Measurements from ENCODE around the gene MAPT. TPM values are rescaled to one million over a fixed set of nuclear protein-coding genes. Genes with fewer than 3 reads are reported as not detected.

Gene MAPT
- total and polyA plus RNA-seq, 2 of the 4 experiments (the other 2 are of a cell fraction): 0.18 to 0.19 TPM

- intact Hi-C loops (cut with micrococcal nuclease): loop anchor here (5.0 kb wide), 1 partner anchor 124 kb away; no protein-coding TSS in a partner anchor
Observed at GRCh38 chr17:46063241-46063640, 168.9 kb downstream of the MAPT start.

More at GRCh38 chr17:46063241-46063640, 168.9 kb downstream of the MAPT start:
- dilution Hi-C loops (cut with HindIII; ENCODE audit: low sequenced_read_pairs, unreplicated experiment) (no loop called here), in situ Hi-C loops (cut with MboI; ENCODE audit: low sequenced_read_pairs) (no loop called here)
- H3K27ac ChIP-seq (ENCODE audit: insufficient read depth, low read length): no peak overlapping the region
- ChIA-PET POLR2A (ENCODE audit: unreplicated experiment) (no interaction called here), CTCF (interaction anchor here (1.0 kb wide), 1 partner anchor 130 kb away, joined by 3 read pairs; the partner anchor contains the start of gene KANSL1)
- TF ChIP-seq MXI1 (IDR thresholded peaks at IDR 0.05; ENCODE audit: borderline replicate concordance, low read depth, low read length): 0 out of 2 replicates have a peak, but pooled peaks have one; percentile 40
- TF ChIP-seq RCOR1 (IDR thresholded peaks at IDR 0.05; ENCODE audit: insufficient replicate concordance, low read length): no peak
- TF ChIP-seq MAFK (IDR thresholded peaks at IDR 0.05; ENCODE audit: low read depth, low read length): peak; percentile 66
- no peak overlapping the region for H3K9ac ChIP-seq (ENCODE audit: low read depth, low read length)
- H2BK5ac ChIP-seq (ENCODE audit: low read depth, low read length, poor library complexity, severe bottlenecking): peak overlapping the region; percentile 8
- H3K23ac ChIP-seq (ENCODE audit: low read depth, low read length): no peak overlapping the region
- H2AK9ac ChIP-seq (replicated peaks; ENCODE audit: low read depth, low read length, poor library complexity): no peak overlapping the region
- no peak overlapping the region for H2BK15ac ChIP-seq (ENCODE audit: low read depth, low read length)
- DNase-seq (peak; percentile 82), ATAC-seq (ENCODE audit: low read depth) (peak; percentile 80)
- 20% methylated on average over 1 of the region's 2 CpGs; no CpG with 5 or more reads in 1 of the 2 experiments for WGBS, 2 experiments (ENCODE audit: extremely low coverage in 2 of 2, insufficient read length in 1 of 2)
- no peak overlapping the region for H4K91ac ChIP-seq (ENCODE audit: insufficient read depth, low read depth, low read length)
- H2AFZ ChIP-seq (replicated peaks; ENCODE audit: low read length, poor library complexity): no peak overlapping the region
- peaks cover 2% of the 10 kb centered on the region; the same call in 1 of the 2 replicates for H3K4me1 ChIP-seq (ENCODE audit: control insufficient read depth, insufficient read depth, low read length)
- H3K14ac ChIP-seq (replicated peaks; ENCODE audit: low read depth, low read length): no peak overlapping the region
- H3K4ac ChIP-seq (ENCODE audit: low read depth, low read length): no peak overlapping the region
- H4K5ac ChIP-seq (ENCODE audit: low read depth, low read length): no peak overlapping the region
- H3K9me1 ChIP-seq (ENCODE audit: insufficient read depth, low read length): peaks cover 9% of the 10 kb centered on the region
- BruUV-seq (replicated peaks): no TSS peak
- H2BK120ac ChIP-seq (ENCODE audit: low read depth, low read length): no peak overlapping the region
- H4K20me1 ChIP-seq (ENCODE audit: insufficient read depth, low read length): peaks cover 14% of the 10 kb centered on the region; the same call in 1 of the 2 replicates
- H3K27me3 ChIP-seq (ENCODE audit: control insufficient read depth, insufficient read depth, low read length): no peaks in the 10 kb centered on the region
- no peak overlapping the region for H2AK5ac ChIP-seq (ENCODE audit: low read depth, low read length)
- no peak overlapping the region for H3K18ac ChIP-seq (ENCODE audit: low read depth, low read length)
- no peak overlapping the region for H3K4me2 ChIP-seq (ENCODE audit: low read depth, low read length)
- no peaks in the 10 kb centered on the region for H3K9me3 ChIP-seq (ENCODE audit: control insufficient read depth, insufficient read depth, low read length)
- H3K4me3 ChIP-seq (ENCODE audit: insufficient read depth, low read depth, low read length): no peak overlapping the region
- H2BK20ac ChIP-seq (ENCODE audit: low read depth, low read length): no peak overlapping the region
- no peak overlapping the region for H3K56ac ChIP-seq (ENCODE audit: extremely low read depth, insufficient read depth, low read length)
- H4K8ac ChIP-seq (ENCODE audit: low read depth in 2 of 2, low read length in 2 of 2): no peak overlapping the region
- H3K79me1 ChIP-seq (ENCODE audit: low read depth in 1 of 2, low read length in 2 of 2): peaks cover 22 to 71% of the 10 kb centered on the region in 2 experiments
- peaks cover 28% of the 10 kb centered on the region for H3K36me3 ChIP-seq (ENCODE audit: control insufficient read depth, insufficient read depth, low read length)

Data from IMR-90 (cell line).